ENCODE results near the gene BCL2.

DNA sequence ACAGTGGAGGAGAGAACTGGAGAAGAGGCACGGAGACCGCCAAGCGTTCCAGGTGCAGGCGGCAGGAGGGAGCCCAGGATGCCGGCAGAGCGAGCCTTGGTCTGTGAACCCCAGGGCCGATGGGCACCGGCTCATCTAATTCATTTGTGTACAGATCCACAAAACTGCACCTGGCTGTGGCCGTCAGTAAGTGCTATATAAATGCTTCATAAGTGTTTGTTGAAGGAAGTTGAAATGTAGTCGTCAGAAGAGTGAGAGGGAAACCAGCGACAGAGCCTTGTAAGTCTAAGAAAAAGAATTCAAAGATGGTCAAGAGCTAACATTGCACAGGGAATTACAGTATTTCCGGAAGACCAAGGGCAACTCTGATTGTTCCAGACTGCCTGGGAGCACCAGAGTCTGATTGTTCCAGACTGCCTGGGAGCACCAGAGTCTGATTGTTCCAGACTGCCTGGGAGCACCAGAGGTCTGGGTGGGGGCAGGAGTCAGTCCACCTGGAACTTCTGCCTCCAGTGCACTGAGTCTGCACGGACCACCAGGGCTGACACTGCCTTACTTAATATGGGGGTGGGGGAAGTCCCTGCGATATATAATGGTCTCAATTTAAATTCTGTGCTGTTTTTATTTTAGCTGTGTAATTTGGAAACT is 112.3 kb downstream of the BCL2 start:
- no peak for TF ChIP-seq POLR2A (IDR thresholded peaks at IDR 0.05; ENCODE audit: low read depth, low read length)
- TF ChIP-seq POLR2AphosphoS5 (IDR thresholded peaks at IDR 0.05; ENCODE audit: low read depth, low read length) = 0 out of 2 replicates have a peak, but pooled peaks have one; percentile 2

Data from GM12892 (cell line).